ENCODE measurements around the gene SLC7A6OS. TPM values are rescaled to one million over a fixed set of nuclear protein-coding genes. Genes with fewer than 3 reads are reported as not detected.

The SLC7A6OS gene
- total RNA-seq, 1 experiment from 2014 or later: 24.5 TPM

GRCh38 chr16:68296291-68296690, 14.5 kb downstream of the SLC7A6OS start:
- no peaks in the 10 kb centered on the region for H3K4me1 ChIP-seq (ENCODE audit: insufficient read depth, low read length)
- no peak overlapping the region for H2BK120ac ChIP-seq (ENCODE audit: low read depth, low read length, poor library complexity, severe bottlenecking)
- H3K9me3 Mint-ChIP-seq: no peaks in the 10 kb centered on the region
- no peaks in the 10 kb centered on the region for H3K27me3 ChIP-seq (ENCODE audit: insufficient read depth, low read length)
- H3K27ac Mint-ChIP-seq: 0 out of 7 replicates have a peak overlapping the region, but pooled peaks of 1 of the 3 experiments have one; percentile 4
- no peak overlapping the region for H3T11ph ChIP-seq (ENCODE audit: low read length)
- H2BK15ac ChIP-seq (ENCODE audit: low read depth, low read length): no peak overlapping the region
- H3K27ac ChIP-seq (ENCODE audit: insufficient read length, low read depth, low read length): no peak overlapping the region
- no peak overlapping the region for H2BK12ac ChIP-seq (ENCODE audit: insufficient read length, low read depth, low read length)
- H3K23me2 ChIP-seq (ENCODE audit: insufficient read length, low read depth, low read length, poor library complexity, severe bottlenecking): no peaks in the 10 kb centered on the region
- no peaks in the 10 kb centered on the region for H4K20me1 ChIP-seq (ENCODE audit: control insufficient read depth, insufficient read depth, insufficient read length)
- no peak overlapping the region for H2AK5ac ChIP-seq (ENCODE audit: insufficient read length, low read length)
- no peak overlapping the region for H3K14ac ChIP-seq (ENCODE audit: insufficient read depth, low read length)
- H3K23ac ChIP-seq (ENCODE audit: insufficient read length, low read depth, low read length): no peak overlapping the region
- H2BK20ac ChIP-seq (ENCODE audit: low read depth, low read length, poor library complexity, severe bottlenecking): no peak overlapping the region
- no peak overlapping the region for H3K4me2 ChIP-seq (ENCODE audit: insufficient read depth, insufficient read length, low read length)
- peaks cover 22 to 79% (median 41%) of the 10 kb centered on the region in 3 experiments; a peak in 6 of 7 replicates for H3K36me3 Mint-ChIP-seq (ENCODE audit: insufficient read depth in 1 of 3, low read depth in 3 of 3)
- H3K18ac ChIP-seq (ENCODE audit: insufficient read length, low read depth, low read length): no peak overlapping the region
- H3K9ac ChIP-seq (ENCODE audit: extremely low read depth, insufficient read length, low read length): no peak overlapping the region
- no peak overlapping the region for H2BK5ac ChIP-seq (ENCODE audit: insufficient read length, low read length)
- no peaks in the 10 kb centered on the region for H3K79me2 ChIP-seq (ENCODE audit: insufficient read depth, low read length)
- no peaks in the 10 kb centered on the region; the same call in 1 of the 2 replicates for H3K27me3 Mint-ChIP-seq (ENCODE audit: low read depth)
- TF ChIP-seq CTCF (conservative IDR thresholded peaks at IDR 0.05): no peak
- peaks cover 3% of the 10 kb centered on the region for H3K9me3 ChIP-seq (ENCODE audit: control insufficient read depth, low read depth, low read length)
- H3K4ac ChIP-seq (ENCODE audit: low read depth, low read length): no peak overlapping the region
- no peak overlapping the region for H2AFZ ChIP-seq (ENCODE audit: low read length)
- no peak overlapping the region for H3K56ac ChIP-seq (ENCODE audit: insufficient read length, low read depth, low read length)
- no peaks in the 10 kb centered on the region for H3K79me1 ChIP-seq (ENCODE audit: insufficient read depth, low read depth, low read length, poor library complexity, severe bottlenecking)
- no CpG with 5 or more reads among the region's 12 CpGs for WGBS (ENCODE audit: extremely low coverage, insufficient read length, low lambda C conversion rate)
- H3K4me3 Mint-ChIP-seq: no peak overlapping the region
- no peak for DNase-seq
- no peak overlapping the region for H4K91ac ChIP-seq (ENCODE audit: insufficient read length, low read depth, low read length)
- H4K8ac ChIP-seq (replicated peaks; ENCODE audit: insufficient read length, low read depth, low read length): no peak overlapping the region
- H4K5ac ChIP-seq (ENCODE audit: insufficient read length, low read depth, low read length): no peak overlapping the region
- 0 out of 4 replicates have a peak, but pooled peaks cover 0 to 2% of the 10 kb centered on the region in 2 experiments for H3K4me1 Mint-ChIP-seq
